HFFc6 (cell line): ENCODE data around the gene FAM78B. TPM values are rescaled to one million over a fixed set of nuclear protein-coding genes. Genes with fewer than 3 reads are reported as not detected.

Source experiments
- DNase-seq: peaks from one replicate; pipeline ENCODE4 v3.0.0-alpha.2; 2018
- H3K27ac Mint-ChIP-seq: 2 replicates; pipeline ENCODE4 v1.8.0; 2020; ENCODE audit warnings: mild to moderate bottlenecking, mixed read lengths
- H3K27me3 Mint-ChIP-seq: 2 replicates; pipeline ENCODE4 v1.8.0; 2021; ENCODE audit warnings: mild to moderate bottlenecking, moderate library complexity, mixed read lengths; ENCODE audit not compliant: insufficient read depth
- H3K36me3 Mint-ChIP-seq: 2 replicates; pipeline ENCODE4 v1.8.0; 2021; ENCODE audit warnings: low read depth, mixed read lengths
- H3K4me1 Mint-ChIP-seq: 2 replicates; pipeline ENCODE4 v1.8.0; 2020; ENCODE audit warnings: low read depth, mixed read lengths
- H3K4me3 Mint-ChIP-seq: 2 replicates; pipeline ENCODE4 v1.8.0; 2020; ENCODE audit warnings: mild to moderate bottlenecking, moderate library complexity, mixed read lengths
- H3K9me3 Mint-ChIP-seq: 2 replicates; pipeline ENCODE4 v1.8.0; 2020; ENCODE audit warnings: mild to moderate bottlenecking, mixed read lengths
- total RNA-seq, 6 experiments: library from RNA; stranded (reverse); fragmentation: NEBNext Ultra II Directional; extraction: Animal tissue kit (Norgen Biotek cat#: 25700); gene quantifications; 2 replicates in 1 of 6; 3 replicates in 5 of 6; pipeline ENCODE4 v1.2.3, GENCODE V29; 2021
- TF ChIP-seq, protein P1 (sequence below): fragments of 200-600 bp; sonication (generic); IDR thresholded peaks from 2 replicates; pipeline ENCODE4 v1.5.0; 2021; ENCODE audit warnings: antibody characterized with exemption, mild to moderate bottlenecking

The FAM78B gene
- total RNA-seq, 6 experiments from 2014 or later = 0.11 to 0.14 TPM; not detected in 4

DNA sequence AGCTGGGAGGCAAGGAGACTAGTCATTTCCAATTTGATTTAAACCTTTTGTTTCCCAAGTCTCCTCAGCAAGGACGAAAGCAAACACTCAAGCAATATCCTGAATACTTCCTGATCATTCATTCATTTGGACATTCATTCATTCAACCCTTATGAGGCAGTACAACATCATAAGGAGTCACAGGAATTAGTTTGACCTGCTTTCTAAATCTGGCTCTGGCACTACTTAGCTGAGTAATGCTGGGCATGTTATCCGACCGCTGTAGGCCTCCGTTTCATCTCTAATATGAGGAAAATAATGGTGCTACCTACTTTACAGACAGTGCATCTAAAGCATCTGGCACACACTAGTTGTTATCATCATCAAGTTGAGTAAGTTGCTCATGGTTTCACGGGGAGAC, 11.7 kb downstream of the FAM78B start:
- H3K4me3 Mint-ChIP-seq = no peak overlapping the region
- no peaks in the 10 kb centered on the region for H3K4me1 Mint-ChIP-seq
- peaks cover 8% of the 10 kb centered on the region for H3K27me3 Mint-ChIP-seq
- H3K36me3 Mint-ChIP-seq = no peaks in the 10 kb centered on the region
- peaks cover 34% of the 10 kb centered on the region for H3K9me3 Mint-ChIP-seq
- TF ChIP-seq, protein P1, sequence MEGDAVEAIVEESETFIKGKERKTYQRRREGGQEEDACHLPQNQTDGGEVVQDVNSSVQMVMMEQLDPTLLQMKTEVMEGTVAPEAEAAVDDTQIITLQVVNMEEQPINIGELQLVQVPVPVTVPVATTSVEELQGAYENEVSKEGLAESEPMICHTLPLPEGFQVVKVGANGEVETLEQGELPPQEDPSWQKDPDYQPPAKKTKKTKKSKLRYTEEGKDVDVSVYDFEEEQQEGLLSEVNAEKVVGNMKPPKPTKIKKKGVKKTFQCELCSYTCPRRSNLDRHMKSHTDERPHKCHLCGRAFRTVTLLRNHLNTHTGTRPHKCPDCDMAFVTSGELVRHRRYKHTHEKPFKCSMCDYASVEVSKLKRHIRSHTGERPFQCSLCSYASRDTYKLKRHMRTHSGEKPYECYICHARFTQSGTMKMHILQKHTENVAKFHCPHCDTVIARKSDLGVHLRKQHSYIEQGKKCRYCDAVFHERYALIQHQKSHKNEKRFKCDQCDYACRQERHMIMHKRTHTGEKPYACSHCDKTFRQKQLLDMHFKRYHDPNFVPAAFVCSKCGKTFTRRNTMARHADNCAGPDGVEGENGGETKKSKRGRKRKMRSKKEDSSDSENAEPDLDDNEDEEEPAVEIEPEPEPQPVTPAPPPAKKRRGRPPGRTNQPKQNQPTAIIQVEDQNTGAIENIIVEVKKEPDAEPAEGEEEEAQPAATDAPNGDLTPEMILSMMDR = no peak
- no peak overlapping the region for H3K27ac Mint-ChIP-seq
- DNase-seq = no peak

DNA sequence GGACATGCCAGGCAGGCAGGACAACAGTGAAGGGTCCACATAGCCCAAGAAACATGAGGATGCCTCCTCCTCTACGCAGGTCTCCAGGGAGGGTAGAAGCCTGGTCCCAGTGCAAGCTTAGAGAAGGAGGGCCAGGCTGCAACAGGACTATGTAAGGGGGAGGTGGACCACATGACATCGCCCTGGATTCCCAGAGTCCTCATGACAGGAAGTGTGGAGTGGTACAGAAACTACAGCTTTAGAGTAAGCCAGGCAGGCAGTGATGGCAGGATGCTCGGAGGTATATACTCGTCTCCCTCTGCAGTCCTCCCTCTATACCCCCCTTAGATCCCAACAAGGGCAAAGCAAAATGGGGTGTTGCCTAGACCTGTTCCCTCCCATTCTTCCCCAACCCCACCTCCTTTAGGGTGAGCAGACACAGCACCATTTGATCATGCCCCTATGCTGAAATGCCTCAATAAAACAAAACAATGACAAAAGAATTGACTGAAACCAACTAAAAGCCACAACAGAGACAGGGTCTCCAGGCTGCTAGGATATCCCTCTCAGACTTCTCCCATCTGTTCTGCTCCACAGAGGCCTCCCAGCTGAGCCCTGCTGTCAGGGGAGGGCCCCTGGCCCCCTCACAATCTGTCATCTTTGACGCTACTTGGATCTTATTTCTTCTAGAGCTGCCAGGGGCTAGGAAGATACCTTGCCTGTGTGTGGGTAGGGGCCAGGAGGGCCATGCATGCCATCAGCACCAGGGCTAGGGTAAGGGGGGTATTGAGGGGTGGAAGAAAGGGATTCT, 13.1 kb downstream of the FAM78B start:
- no peak overlapping the region for H3K27ac Mint-ChIP-seq
- peaks cover 8% of the 10 kb centered on the region for H3K27me3 Mint-ChIP-seq
- DNase-seq = no peak
- TF ChIP-seq, protein P1 = no peak
- H3K9me3 Mint-ChIP-seq = peaks cover 34% of the 10 kb centered on the region
- no peaks in the 10 kb centered on the region for H3K4me1 Mint-ChIP-seq
- no peaks in the 10 kb centered on the region for H3K36me3 Mint-ChIP-seq
- no peak overlapping the region for H3K4me3 Mint-ChIP-seq

DNA sequence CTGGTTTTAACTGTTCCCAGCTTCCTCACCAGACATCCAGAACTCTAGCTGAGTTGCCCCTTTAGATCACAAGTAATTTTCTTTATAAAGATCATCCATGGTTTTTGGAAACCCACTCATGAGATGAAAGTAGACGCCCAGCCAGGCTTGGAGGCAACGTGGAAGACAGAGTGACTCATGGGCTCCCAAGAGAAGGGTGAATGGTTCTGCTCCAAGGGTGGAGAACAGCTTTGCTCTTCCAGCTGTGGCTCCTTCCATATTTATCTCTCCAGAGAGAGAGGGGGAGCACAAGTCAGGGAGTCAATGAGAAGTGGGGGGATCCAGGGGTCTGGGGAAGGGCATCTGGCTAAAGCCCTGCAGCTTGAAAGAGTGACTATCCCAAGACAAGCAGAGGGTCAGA, 13.8 kb downstream of the FAM78B start:
- Mint-ChIP-seq H3K36me3 (no peaks in the 10 kb centered on the region), H3K4me3 (no peak overlapping the region), H3K9me3 (peaks cover 38% of the 10 kb centered on the region), H3K4me1 (no peaks in the 10 kb centered on the region), H3K27ac (no peak overlapping the region), H3K27me3 (peaks cover 6% of the 10 kb centered on the region)
- DNase-seq = no peak
- TF ChIP-seq, protein P1 = no peak

DNA sequence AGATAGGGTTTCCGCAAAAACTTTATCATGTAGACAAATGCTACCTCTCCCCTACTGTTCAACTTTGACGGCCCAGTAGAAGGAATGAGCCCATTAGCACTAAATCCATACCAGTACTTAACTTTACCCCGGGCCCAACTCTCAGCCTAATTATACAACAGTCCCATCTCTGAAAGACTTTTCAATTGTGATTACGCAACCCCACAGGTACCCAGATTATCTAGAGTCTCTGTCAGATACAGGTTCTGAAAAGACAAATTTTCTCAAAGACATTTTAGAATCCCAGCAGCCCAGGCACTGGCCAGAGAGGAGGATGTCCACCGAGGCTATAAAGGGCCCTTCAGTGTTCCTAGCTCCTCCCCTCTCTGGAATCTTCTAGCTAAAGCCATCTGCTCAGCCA, 15.0 kb downstream of the FAM78B start:
- Mint-ChIP-seq H3K9me3 (peaks cover 38% of the 10 kb centered on the region), H3K4me3 (no peak overlapping the region), H3K27me3 (peaks cover 6% of the 10 kb centered on the region), H3K27ac (no peak overlapping the region), H3K36me3 (no peaks in the 10 kb centered on the region), H3K4me1 (no peaks in the 10 kb centered on the region)
- TF ChIP-seq, protein P1 = no peak
- DNase-seq = no peak

- no peaks in the 10 kb centered on the region for H3K36me3 Mint-ChIP-seq
- H3K27me3 Mint-ChIP-seq = peaks cover 2% of the 10 kb centered on the region
- H3K4me3 Mint-ChIP-seq = no peak overlapping the region
- no peaks in the 10 kb centered on the region for H3K4me1 Mint-ChIP-seq
- H3K9me3 Mint-ChIP-seq = peaks cover 11% of the 10 kb centered on the region
- TF ChIP-seq, protein P1 = no peak
- DNase-seq = no peak
- H3K27ac Mint-ChIP-seq = no peak overlapping the region
Observed at GRCh38 chr1:166145499-166145898, 21.3 kb downstream of the FAM78B start.
